HG03103 (cell line): ENCODE measurements around the gene AHDC1.
"Not testable (repeated sequence)": the region's sequence is repeated elsewhere in the genome, so short reads cannot be mapped to it uniquely, and the experiment has no call there.

Experiments used
- ATAC-seq: cut with Tn5 transposase; IDR thresholded peaks from one replicate; pipeline ENCODE4 v1.9.1; 2021; ENCODE audit warnings: low read depth; ENCODE audit not compliant: unreplicated experiment

The AHDC1 gene

DNA sequence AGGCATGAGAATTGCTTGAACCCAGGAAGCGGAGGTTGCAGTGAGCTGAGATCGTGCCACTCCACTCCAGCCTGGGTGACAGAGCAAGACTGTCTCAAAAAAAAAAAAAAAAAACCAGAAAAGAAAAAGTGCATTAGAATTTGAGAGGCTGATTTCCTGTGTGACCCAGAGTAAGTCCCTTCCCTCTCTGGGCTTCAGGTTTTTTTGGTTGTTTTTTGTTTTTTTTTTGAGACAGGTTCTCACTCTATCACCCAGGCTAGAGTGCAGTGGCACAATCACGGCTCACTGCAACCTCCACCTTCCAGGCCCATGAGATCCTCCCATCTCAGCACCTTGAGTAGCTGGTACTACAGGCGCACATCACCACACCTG lies 65.7 kb downstream of the AHDC1 start:
- ATAC-seq: not testable (repeated sequence)

DNA sequence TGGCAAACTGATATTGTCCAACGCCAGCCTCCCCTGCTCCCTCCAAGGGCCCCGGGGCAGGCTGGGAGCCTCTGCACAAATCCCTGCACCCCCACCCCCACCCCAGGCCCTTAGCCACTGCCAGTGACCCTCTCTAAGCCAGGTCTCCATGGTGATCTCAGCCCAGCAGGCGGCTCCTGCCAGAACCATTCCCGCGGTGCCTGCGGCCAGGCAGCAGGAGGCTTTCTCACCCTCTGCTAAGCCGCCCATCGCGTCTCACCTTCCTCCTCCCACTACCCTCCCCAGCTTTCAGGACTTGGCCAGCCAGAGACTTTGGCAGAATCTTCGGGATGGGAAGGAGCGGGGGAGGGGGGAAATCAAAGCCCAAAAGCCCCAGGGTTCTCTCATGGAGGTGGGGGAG lies 67.2 kb downstream of the AHDC1 start:
- ATAC-seq: no peak

DNA sequence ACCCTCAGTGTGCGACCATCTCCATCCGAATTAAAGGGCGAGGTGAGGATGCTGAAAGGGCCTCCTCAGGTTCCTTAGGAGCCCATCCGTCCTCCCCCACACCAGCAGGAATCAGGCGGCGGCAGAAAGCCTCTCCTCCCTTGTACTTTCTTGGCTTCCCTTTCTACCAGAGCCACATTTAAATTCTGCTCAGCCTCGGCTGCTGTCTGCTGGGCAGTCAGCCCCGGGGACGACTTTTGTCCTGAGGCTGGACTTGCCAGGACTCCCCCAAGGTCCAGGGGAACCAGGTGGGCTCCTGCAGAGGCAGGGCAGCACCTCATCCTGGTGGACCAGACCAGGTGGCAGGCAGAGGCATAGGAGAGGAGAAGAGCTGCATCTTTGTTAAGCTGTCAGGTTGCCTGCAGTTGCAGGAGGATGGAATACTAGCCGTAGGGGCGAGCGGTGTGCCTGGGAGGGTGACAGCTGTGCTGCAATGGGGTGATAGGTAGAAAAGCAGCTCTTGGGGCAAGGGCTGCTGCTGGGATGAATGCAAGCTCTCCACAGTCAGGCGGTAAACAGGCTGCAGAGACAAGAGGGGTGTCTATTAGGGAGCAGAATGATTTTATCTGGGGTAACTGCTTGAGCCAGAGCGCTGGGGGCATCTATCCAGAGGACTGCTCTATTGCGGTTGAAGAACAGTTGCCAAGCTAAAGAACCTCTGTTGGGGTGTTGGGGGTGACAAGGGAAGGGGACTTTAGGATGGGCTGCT lies 67.8 kb downstream of the AHDC1 start:
- ATAC-seq: no peak

DNA sequence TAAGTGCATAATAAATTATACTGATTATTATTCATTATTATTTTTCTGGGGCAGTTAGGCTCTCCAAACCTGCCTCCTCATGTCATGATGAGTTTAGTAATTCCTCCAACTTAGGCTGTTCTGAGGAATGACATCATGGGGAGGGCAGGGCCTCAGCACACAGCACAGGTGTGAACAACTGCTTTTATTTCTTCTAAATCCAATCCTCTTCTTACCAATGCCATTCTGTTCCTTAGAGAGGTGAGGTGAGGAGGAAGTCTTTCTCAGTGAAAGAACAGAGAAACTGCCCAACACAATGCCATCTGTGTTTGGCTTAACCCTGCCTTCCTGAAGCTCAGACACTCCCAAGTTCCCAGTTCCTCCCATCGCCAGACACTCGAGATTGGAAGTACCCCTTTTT lies 68.6 kb downstream of the AHDC1 start:
- no peak for ATAC-seq

GRCh38 chr1:27531959-27532685 lies 71.8 kb downstream of the AHDC1 start:
- ATAC-seq: no peak

DNA sequence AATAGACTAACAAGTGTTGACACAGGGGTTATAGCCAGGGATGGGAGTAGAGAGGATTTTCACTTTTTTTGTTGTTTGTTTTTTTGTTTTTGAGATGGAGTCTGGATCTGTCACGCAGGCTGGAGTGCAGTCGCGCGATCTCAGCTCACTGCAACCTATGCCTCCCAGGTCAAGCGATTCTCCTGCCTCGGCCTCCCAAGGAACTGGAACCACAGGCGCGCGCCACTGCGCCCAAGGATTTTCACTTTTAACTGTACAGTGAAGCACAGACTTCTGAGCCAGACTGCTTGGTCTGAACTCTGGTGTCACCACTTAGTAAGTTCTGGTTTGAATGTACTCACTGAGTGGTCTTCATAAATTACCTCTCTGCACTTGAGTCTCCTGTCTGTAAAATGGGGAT lies 73.8 kb downstream of the AHDC1 start:
- ATAC-seq: no peak

DNA sequence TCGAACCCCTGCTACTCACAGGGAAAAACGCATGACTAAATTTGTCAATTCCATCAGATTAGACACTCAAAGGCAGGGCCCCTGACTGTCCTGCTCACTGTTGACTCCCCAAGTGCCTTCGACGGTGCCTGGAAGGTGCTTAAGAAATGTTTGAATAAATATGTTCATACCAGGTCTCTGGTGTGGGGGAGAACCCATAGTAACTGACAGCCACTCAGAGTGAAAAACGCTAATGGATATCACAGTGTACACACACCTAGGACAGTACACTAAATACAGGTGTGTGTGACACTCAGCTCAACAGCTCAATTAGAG lies 74.3 kb downstream of the AHDC1 start:
- ATAC-seq: no peak

- no peak for ATAC-seq
Measured at GRCh38 chr1:27528818-27529703, 74.9 kb downstream of the AHDC1 start.

DNA sequence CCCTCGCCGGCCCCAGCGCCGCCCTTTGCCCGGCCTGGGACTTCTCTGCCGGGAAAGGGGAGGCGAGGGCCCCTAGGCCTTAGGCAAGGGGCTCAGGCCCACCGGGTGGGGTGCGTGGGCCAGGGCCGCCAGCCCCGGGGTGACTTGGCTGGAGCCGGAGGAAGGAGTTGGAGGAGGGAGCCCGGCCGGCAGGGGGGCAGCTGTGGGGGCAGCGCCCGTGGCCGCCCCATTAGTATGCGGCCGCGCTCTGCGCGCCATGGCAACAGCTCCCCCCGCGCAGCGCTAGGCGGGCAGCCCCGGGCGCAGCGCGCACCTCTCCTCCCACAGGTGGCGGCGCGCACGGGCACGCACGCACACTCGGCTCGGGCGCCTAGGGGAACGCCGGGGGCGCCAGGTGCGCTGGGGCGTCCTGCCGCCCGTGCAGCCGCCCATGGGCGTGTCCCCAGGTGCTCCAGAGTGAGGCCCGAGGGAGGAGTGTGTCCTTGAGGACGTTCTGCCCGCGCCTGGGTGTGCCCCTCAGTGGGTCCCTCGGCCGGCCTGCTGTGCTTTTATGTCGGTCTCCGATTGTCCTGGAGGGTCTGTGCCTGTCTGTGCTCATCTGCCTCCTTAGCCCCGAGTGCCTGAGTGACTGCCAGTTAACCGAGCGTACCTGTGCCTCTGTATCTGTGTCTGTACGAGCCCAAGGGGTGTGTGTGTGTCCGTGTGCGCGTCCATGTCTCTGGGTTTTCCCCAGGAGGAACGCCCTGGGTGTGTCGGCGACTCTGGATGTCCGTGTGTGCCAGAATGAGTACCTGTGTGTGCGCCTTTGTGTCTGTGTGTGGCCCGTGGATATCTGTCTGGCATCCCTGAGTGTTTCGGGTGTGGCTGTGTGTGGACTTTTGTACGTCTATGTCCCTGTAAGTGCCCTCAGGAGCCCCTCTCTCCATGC lies 75.8 kb downstream of the AHDC1 start:
- no peak for ATAC-seq

DNA sequence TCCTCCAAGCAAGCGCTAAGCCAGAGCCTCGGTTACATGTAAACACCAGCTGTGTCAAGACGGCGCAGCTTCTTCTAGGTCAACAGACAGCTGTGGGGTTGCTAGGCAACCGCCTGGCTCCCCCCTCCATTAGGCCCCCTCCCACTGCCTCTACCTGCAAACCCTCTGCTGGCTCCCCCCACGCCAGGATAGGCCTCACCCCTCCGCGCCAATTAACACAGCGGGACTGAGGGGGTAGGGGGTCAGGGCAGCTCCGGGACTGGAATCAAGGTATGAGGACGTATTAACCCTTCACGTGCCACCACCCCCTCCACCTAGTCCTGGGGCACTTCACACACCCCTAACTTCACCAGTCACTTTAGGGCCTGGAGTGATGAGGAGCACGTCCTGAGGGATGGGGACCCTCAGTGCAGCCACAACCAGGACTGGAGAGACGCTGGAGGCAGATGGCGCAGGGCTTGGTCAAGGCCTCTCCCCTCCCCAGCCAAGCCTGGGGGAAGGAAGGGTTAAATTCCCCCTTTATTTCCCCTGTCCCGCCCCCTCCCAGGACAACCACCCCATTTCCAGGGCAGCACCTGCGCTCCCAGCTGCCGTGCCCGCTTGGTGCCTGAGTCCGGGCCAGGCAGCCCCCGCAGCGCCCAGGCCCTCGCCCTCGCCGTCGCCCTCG lies 76.6 kb downstream of the AHDC1 start:
- ATAC-seq: no peak

GRCh38 chr1:27526569-27527222 lies 77.2 kb downstream of the AHDC1 start:
- ATAC-seq: no peak

DNA sequence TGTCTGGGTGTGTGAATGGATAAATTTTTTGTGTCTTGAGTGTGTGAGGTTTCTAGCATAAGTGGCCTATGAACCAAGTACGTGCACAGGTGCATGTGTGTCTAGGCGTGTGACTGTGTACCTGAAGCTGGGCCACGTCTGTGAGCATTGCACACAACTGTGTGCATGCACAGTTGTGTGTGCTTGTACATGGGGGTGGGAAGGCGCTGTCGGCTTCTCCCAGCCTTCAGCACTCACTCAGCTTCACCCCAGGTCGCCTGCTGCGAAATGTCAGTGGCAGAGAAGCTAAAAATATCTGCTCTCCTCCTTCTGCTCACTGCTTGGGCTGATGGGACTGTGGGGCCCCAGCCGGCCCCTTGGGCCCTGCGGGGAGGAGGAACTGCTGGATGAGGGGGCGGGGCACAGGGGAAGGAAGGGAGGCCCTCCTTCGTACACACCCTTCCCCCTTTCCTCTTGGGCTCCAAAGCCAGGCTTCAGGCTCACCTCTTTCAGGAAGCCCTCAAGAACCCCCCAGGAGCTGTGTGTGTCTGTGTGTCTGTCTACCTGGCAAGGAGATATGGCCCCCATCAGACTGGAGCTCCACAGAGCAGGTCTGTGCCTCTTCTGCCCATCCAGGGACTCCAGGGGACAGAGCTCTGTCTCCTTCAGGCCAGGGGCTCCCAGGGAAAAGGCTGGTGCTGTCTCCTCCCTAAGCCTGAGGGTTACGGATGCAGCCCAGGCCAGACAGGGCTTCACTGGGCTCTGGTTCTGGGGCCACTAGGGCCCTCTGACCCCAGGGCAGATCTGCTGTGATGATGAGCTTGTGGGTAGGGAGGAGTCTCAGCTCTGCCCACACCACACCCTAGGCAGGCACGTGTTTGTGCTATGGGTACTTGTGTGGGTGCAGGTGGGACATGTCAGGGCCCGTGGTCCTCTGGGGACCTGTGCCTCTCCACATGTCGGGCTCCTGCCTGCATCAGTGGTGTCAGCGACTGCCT lies 78.4 kb downstream of the AHDC1 start:
- ATAC-seq: peak; percentile 51

DNA sequence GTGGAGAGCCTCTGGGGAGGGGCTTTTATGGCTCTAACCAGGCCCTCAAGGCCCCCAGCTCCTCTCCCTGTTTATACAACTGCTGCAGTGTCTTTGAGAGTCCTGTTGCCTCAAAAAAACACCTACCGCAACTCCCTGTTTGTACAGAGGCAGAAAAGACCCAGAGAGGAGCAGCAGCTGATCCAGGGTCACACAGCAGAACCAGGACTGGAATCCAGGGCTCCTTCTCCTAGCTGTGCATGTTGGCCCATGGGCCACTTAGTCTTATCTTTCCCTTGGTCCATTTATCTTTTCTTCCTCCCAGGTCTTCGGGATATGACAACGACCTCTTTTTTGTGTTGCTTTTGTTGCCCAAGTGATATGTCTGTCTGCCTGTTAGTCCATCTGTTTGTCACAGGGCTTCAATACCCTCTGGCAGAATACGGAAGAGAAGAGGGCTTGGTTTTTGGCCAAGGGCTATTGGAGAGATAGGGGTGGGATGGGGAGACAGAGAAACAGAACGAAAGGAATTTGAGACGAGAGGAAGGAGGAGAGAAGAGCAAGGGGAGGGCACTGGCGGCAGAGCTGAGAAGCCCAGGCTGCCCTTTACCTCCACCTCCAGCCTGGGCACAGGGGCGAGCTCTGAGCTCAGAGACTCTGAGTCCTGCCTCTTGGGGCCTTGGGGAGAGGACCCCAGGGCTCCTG lies 80.5 kb downstream of the AHDC1 start:
- no peak for ATAC-seq

DNA sequence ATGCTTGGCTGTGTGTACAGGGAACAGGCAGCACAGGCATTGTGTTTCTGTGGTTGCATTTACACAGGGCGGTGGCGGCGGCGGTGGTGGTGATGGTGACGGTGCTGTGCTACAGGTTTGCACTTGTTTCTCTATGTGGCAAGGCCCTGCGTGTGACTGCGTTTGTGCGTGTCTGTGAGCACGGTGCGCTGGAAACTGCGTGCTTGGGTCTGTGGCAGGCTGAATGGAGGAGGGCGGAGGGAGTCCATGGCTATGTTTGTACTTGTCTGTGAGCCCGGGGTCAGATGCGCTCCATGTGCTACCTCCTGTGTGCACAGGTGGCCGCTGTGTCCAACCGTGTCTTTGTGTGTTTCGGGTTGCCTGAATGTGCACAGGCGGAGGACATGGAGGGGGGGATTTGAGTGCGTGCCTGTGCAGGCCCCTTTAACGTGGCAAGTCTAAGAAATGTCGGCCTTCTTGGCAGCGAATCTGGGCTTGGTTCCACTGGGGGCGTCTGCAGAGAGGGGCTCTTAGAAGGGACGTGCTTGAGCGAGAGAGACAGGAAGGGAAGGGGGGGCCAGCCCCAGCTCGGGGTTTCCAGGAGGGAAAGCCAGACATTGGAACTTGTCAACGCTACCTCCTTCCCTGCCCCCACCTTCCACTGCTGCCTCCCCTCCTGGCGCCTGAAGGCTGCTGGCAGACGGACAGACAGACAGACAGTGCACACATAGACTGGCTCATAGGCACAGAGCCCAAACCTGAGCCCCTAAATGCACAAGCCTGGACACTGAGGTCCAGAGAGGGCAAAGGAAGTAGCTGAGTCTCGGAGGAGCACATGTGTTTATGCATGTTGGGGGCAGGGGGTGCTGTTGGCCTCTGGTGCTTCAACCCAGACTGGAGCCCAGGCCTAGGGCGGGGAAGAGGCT lies 81.3 kb downstream of the AHDC1 start:
- no peak for ATAC-seq

DNA sequence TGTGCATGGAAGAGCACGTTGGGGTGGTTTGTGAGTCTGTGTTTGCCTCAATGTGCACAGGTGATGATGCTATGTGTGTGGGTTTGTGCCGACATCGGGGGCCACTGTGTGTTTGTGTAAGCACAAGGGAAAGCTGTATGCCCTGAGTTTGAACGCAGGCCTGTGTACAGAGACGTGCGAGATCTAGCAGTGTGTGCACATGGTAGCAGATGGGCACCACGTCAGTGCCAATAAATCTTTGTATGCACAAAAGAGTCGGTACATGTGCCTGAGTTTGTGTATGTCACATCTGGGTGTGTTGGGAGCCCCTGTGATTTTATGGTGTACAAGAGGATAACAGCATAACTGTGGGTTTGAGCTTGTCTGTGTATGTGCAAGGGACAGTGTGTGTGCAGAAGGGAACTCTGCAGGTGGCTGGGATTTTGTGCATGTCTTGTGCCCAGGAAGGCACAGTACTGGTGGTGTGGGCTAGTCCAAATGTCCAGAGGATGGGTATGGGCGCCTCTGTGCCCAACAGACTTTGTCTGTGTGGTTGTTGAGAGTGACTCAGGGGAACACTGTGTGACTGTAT lies 82.0 kb downstream of the AHDC1 start:
- no peak for ATAC-seq

- ATAC-seq: no peak
Measured at GRCh38 chr1:27521336-27521831, 82.6 kb downstream of the AHDC1 start.
